GM19467 (cell line): ENCODE results near the gene EP400.
"Not testable (repeated sequence)": the region's sequence is repeated elsewhere in the genome, so short reads cannot be mapped to it uniquely, and the experiment has no call there.

ENCODE experiments used
- ATAC-seq: cut with Tn5 transposase; IDR thresholded peaks from one replicate; pipeline ENCODE4 v1.9.1; 2021; ENCODE audit warnings: mild to moderate bottlenecking, moderate library complexity; ENCODE audit not compliant: unreplicated experiment

EP400 gene

GRCh38 chr12:132043216-132043615 lies 93.5 kb downstream of the EP400 start:
- ATAC-seq: no peak

- ATAC-seq: no peak
Measured at GRCh38 chr12:132043770-132044467, 94.2 kb downstream of the EP400 start.

- ATAC-seq: no peak
Measured at GRCh38 chr12:132044661-132045412, 95.1 kb downstream of the EP400 start.

GRCh38 chr12:132045751-132046150 lies 96.0 kb downstream of the EP400 start:
- ATAC-seq: no peak

GRCh38 chr12:132046561-132046960 lies 96.8 kb downstream of the EP400 start:
- no peak for ATAC-seq

- not testable (repeated sequence) for ATAC-seq
Measured at GRCh38 chr12:132047630-132048029, 97.9 kb downstream of the EP400 start.

- no peak for ATAC-seq
Measured at GRCh38 chr12:132049442-132049841, 99.7 kb downstream of the EP400 start.

- ATAC-seq: no peak
Measured at GRCh38 chr12:132049876-132050275, 100.1 kb downstream of the EP400 start.

- ATAC-seq: not testable (repeated sequence)
Measured at GRCh38 chr12:132051718-132052117, 102.0 kb downstream of the EP400 start.

- ATAC-seq: no peak
Measured at GRCh38 chr12:132052196-132052932, 102.6 kb downstream of the EP400 start.

- ATAC-seq: no peak
Measured at GRCh38 chr12:132053338-132054330, 103.9 kb downstream of the EP400 start.

GRCh38 chr12:132054983-132055382 lies 105.2 kb downstream of the EP400 start:
- no peak for ATAC-seq

- no peak for ATAC-seq
Measured at GRCh38 chr12:132055535-132056096, 105.9 kb downstream of the EP400 start.

- peak; percentile 56 for ATAC-seq
Measured at GRCh38 chr12:132056320-132056719, 106.6 kb downstream of the EP400 start.

GRCh38 chr12:132056951-132057350 lies 107.2 kb downstream of the EP400 start:
- ATAC-seq: no peak

GRCh38 chr12:132057691-132058090 lies 107.9 kb downstream of the EP400 start:
- no peak for ATAC-seq

GRCh38 chr12:132061197-132061596 lies 111.5 kb downstream of the EP400 start:
- ATAC-seq: no peak

GRCh38 chr12:132061641-132062430 lies 112.1 kb downstream of the EP400 start:
- no peak for ATAC-seq

GRCh38 chr12:132062481-132062880 lies 112.7 kb downstream of the EP400 start:
- ATAC-seq: no peak
